Keratinocyte (primary cell): ENCODE data around the gene TMBIM4. TPM values are rescaled to one million over a fixed set of nuclear protein-coding genes. Genes with fewer than 3 reads are reported as not detected.

Experiments used
- DNase-seq: peaks from one replicate; pipeline ENCODE4 v3.0.0-alpha.2; 2011; ENCODE audit warnings: low read depth, missing footprints, low spot score
- FAIRE-seq: peaks from 2 replicates; lab custom pipeline; 2011; peaks lifted over from hg19 to GRCh38; lab: Jason Lieb, UNC
- H2AFZ ChIP-seq: 2 replicates; pipeline ENCODE4 v1.6.0; 2012; ENCODE audit warnings: low read length, control low read depth, inconsistent platforms; ENCODE audit not compliant: control insufficient read depth
- H3K27ac ChIP-seq: 2 replicates; pipeline ENCODE4 v1.5.1; 2011; ENCODE audit warnings: low read length; ENCODE audit not compliant: control insufficient read depth, insufficient read depth
- H3K27me3 ChIP-seq: 3 replicates; pipeline ENCODE4 v1.6.0; 2011; ENCODE audit warnings: low read length; ENCODE audit not compliant: control insufficient read depth, insufficient read depth; ENCODE audit errors: extremely low read depth
- H3K36me3 ChIP-seq, 2 experiments: 2 replicates in 1 of 2; 3 replicates in 1 of 2; pipeline ENCODE4 v1.5.1; 2011; ENCODE audit warnings: low read length in 2 of 2, mild to moderate bottlenecking in 1 of 2; ENCODE audit not compliant: control insufficient read depth in 2 of 2, insufficient read depth in 2 of 2; ENCODE audit errors: extremely low read depth in 1 of 2
- H3K4me1 ChIP-seq: 3 replicates; pipeline ENCODE4 v1.5.1; 2011; ENCODE audit warnings: low read length; ENCODE audit not compliant: control insufficient read depth, insufficient read depth; ENCODE audit errors: extremely low read depth
- H3K4me2 ChIP-seq: 3 replicates; pipeline ENCODE4 v1.6.0; 2011; ENCODE audit warnings: low read depth, low read length; ENCODE audit not compliant: control insufficient read depth, insufficient read depth; ENCODE audit errors: extremely low read depth
- H3K4me3 ChIP-seq, 3 experiments: fragments of 200-600 bp in 1 of 3; sonication (generic) in 1 of 3; 2 replicates in 2 of 3; 3 replicates in 1 of 3; pipeline ENCODE4 v1.5.1; 2011 to 2016; ENCODE audit warnings: low read length in 3 of 3, mild to moderate bottlenecking in 3 of 3, control low read depth in 2 of 3, inconsistent platforms in 1 of 3, low read depth in 1 of 3, mixed read lengths in 1 of 3, mixed run types in 1 of 3, moderate library complexity in 1 of 3; ENCODE audit not compliant: control insufficient read depth in 2 of 3, insufficient read depth in 2 of 3; ENCODE audit errors: extremely low read depth in 1 of 3
- H3K79me2 ChIP-seq: 2 replicates; pipeline ENCODE4 v1.6.0; 2012; ENCODE audit warnings: low read length; ENCODE audit not compliant: control insufficient read depth, insufficient read depth
- H3K9ac ChIP-seq: 3 replicates; pipeline ENCODE4 v1.6.0; 2011; ENCODE audit warnings: low read length; ENCODE audit not compliant: control insufficient read depth, insufficient read depth; ENCODE audit errors: extremely low read depth
- H3K9me1 ChIP-seq: 3 replicates; pipeline ENCODE4 v1.6.0; 2011; ENCODE audit warnings: low read length; ENCODE audit not compliant: control insufficient read depth, insufficient read depth; ENCODE audit errors: extremely low read depth
- H3K9me3 ChIP-seq: 2 replicates; pipeline ENCODE4 v1.5.1; 2012; ENCODE audit warnings: low read depth, low read length; ENCODE audit not compliant: control insufficient read depth
- H4K20me1 ChIP-seq: 3 replicates; pipeline ENCODE4 v1.6.0; 2011; ENCODE audit warnings: low read length; ENCODE audit not compliant: control insufficient read depth, insufficient read depth; ENCODE audit errors: extremely low read depth
- CTCF ChIP-seq, 3 experiments: IDR thresholded peaks in 1 of 3; conservative IDR thresholded peaks in 1 of 3; optimal IDR thresholded peaks in 1 of 3; 2 replicates in 2 of 3; 3 replicates in 1 of 3; pipeline versions ENCODE3 to v1.5.1; 2011; ENCODE audit warnings: low read length in 3 of 3, mild to moderate bottlenecking in 3 of 3, moderate library complexity in 2 of 3, control low read depth in 1 of 3, inconsistent platforms in 1 of 3; ENCODE audit not compliant: insufficient read depth in 2 of 3; ENCODE audit errors: extremely low read depth in 1 of 3
- EZH2 ChIP-seq: IDR thresholded peaks from one replicate; pipeline ENCODE4 v1.6.1; 2012; ENCODE audit warnings: inconsistent platforms, mild to moderate bottlenecking, low read length, moderate library complexity
- dilution Hi-C: fragments of 300-500 bp; cut with MboI; formaldehyde crosslinking; loops from one replicate; pipeline ENCODE4 v1.7.0; 2020; ENCODE audit warnings: low sequenced_read_pairs; ENCODE audit not compliant: extremely low pct_ligation_motif_present
- polyA plus RNA-seq, 5 experiments: library from polyadenylated mRNA; depleted of rRNA in 3 of 5; stranded (reverse) in 3 of 5; stranded (forward) in 1 of 5; unstranded in 1 of 5; fragments of >200 nt; gene quantifications; 1 replicate in 1 of 5; 2 replicates in 3 of 5; 3 replicates in 1 of 5; pipeline versions ENCODE4 v1.2.1 to v1.2.3, GENCODE V29; 2011 to 2012; ENCODE audit warnings: missing spikeins in 2 of 5, low read depth in 1 of 5, low replicate concordance in 1 of 5

TMBIM4 gene
- polyA plus RNA-seq, 1 donor (not counting 4 experiments of a cell fraction or from before 2014, with no cell fraction given) = 111 TPM

DNA sequence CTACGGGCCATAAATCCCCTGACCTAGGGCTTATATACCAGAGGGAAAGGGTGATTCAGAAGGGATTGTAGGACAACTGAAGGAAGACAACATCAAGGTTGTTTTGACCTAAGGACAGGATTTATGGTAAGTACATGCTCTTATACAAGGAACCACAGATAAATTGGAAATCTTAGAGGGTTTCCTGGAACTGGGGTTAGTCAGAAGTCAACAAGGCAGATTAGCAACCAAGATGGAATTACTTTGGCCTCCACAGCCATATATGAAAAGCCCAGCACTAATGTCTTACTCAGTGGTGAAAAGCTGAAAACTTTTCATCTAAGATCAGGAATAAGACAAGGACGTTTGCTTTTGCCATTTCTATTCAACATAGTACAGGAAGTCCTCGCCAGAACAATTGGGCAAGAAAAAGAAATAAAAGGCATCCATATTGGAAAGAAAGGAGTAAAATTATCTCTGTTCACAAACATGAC is 5.4 kb downstream of the TMBIM4 start:
- Histone ChIP-seq H3K27me3 (no peaks in the 10 kb centered on the region), H3K36me3 (peaks cover 0 to 2% of the 10 kb centered on the region in 2 experiments), H3K4me2 (no peak overlapping the region), H3K79me2 (peaks cover 73% of the 10 kb centered on the region), H3K4me1 (peaks cover 4% of the 10 kb centered on the region), H3K4me3 (no peak overlapping the region), H3K9me3 (no peaks in the 10 kb centered on the region), H3K27ac (no peak overlapping the region), H3K9ac (no peak overlapping the region), H4K20me1 (no peaks in the 10 kb centered on the region), H3K9me1 (no peaks in the 10 kb centered on the region), H2AFZ (no peak overlapping the region)
- TF ChIP-seq EZH2 (no peak), CTCF (optimal IDR thresholded peaks at IDR 0.05 in 1 of 3, IDR thresholded peaks at IDR 0.05 in 1 of 3, conservative IDR thresholded peaks at IDR 0.05 in 1 of 3; ENCODE audit: extremely low read depth in 1 of 3, insufficient read depth in 2 of 3, low read length in 3 of 3) (no peak)
- DNase-seq (no peak), FAIRE-seq (no peak)
- dilution Hi-C loops = no loop called here

DNA sequence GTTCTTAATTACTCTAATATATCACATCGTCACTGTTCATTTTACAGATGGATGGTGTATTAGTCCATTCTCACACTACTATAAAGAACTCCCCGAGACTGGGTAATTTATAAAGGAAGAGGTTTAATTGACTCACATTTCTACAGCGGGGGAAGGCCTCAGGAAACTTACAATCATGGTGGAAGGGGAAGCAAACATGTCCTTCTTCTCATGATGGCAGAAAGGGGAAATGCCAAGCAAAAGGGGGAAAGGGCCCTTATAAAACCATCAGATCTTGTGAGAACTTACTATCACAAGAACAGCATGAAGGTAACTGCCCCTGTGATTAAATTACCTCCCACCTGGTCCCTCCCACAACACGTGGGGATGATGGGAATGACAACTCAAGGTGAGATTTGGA is 6.5 kb downstream of the TMBIM4 start:
- DNase-seq (no peak), FAIRE-seq (no peak)
- no peak for TF ChIP-seq EZH2
- no peak for TF ChIP-seq CTCF (optimal IDR thresholded peaks at IDR 0.05 in 1 of 3, IDR thresholded peaks at IDR 0.05 in 1 of 3, conservative IDR thresholded peaks at IDR 0.05 in 1 of 3; ENCODE audit: extremely low read depth in 1 of 3, insufficient read depth in 2 of 3, low read length in 3 of 3)
- no peaks in the 10 kb centered on the region for H3K9me3 ChIP-seq
- H3K4me3 ChIP-seq = no peak overlapping the region
- H4K20me1 ChIP-seq = no peaks in the 10 kb centered on the region
- no peak overlapping the region for H3K9ac ChIP-seq
- no peaks in the 10 kb centered on the region for H3K27me3 ChIP-seq
- H3K4me2 ChIP-seq = no peak overlapping the region
- no peaks in the 10 kb centered on the region for H3K9me1 ChIP-seq
- peaks cover 0 to 2% of the 10 kb centered on the region in 2 experiments for H3K36me3 ChIP-seq
- dilution Hi-C loops = no loop called here
- H3K79me2 ChIP-seq = peaks cover 69% of the 10 kb centered on the region
- H3K27ac ChIP-seq = no peak overlapping the region
- peaks cover under 1% of the 10 kb centered on the region for H3K4me1 ChIP-seq
- H2AFZ ChIP-seq = no peak overlapping the region
